Fibroblast of lung (primary cell): Measurements from ENCODE around the gene EZR. TPM values are rescaled to one million over a fixed set of nuclear protein-coding genes. Genes with fewer than 3 reads are reported as not detected.

Source experiments
- DNase-seq, 2 donors: peaks; one replicate each; pipeline versions ENCODE4 v3.0.0 to v3.0.0-alpha.2; 2010; ENCODE audit warnings: low read depth in 2 of 2
- H2AFZ ChIP-seq: 2 replicates; pipeline ENCODE4 v1.5.1; 2012; ENCODE audit warnings: low read length, control low read depth, inconsistent platforms
- H3K27ac ChIP-seq: 2 replicates; pipeline ENCODE4 v1.5.1; 2011; ENCODE audit warnings: low read length, control low read depth; ENCODE audit not compliant: insufficient read depth
- H3K27me3 ChIP-seq: 2 replicates; pipeline ENCODE4 v1.5.1; 2011; ENCODE audit warnings: mild to moderate bottlenecking, low read length; ENCODE audit not compliant: control insufficient read depth, insufficient read depth
- H3K36me3 ChIP-seq: 2 replicates; pipeline ENCODE4 v1.5.1; 2011; ENCODE audit warnings: low read length; ENCODE audit not compliant: control insufficient read depth, insufficient read depth
- H3K4me1 ChIP-seq: 2 replicates; pipeline ENCODE4 v1.5.1; 2011; ENCODE audit warnings: low read length; ENCODE audit not compliant: control insufficient read depth, insufficient read depth; ENCODE audit errors: extremely low read depth
- H3K4me2 ChIP-seq: 2 replicates; pipeline ENCODE4 v1.5.1; 2011; ENCODE audit warnings: low read length, control low read depth; ENCODE audit not compliant: insufficient read depth; ENCODE audit errors: extremely low read depth
- H3K4me3 ChIP-seq, 4 experiments: fragments of 200-600 bp in 1 of 4; sonication (generic) in 1 of 4; replicated peaks in 1 of 4; 2 replicates each; pipeline ENCODE4 v1.5.1; 2011 to 2016; ENCODE audit warnings: low read length in 4 of 4, low read depth in 3 of 4, mild to moderate bottlenecking in 3 of 4, control low read depth in 2 of 4, inconsistent platforms in 1 of 4, mixed read lengths in 1 of 4; ENCODE audit not compliant: insufficient read depth in 1 of 4; ENCODE audit errors: control extremely low read depth in 1 of 4
- H3K79me2 ChIP-seq: 2 replicates; pipeline ENCODE4 v1.5.1; 2012; ENCODE audit warnings: mild to moderate bottlenecking, low read length, inconsistent platforms; ENCODE audit not compliant: control insufficient read depth, insufficient read depth
- H3K9ac ChIP-seq: 2 replicates; pipeline ENCODE4 v1.5.1; 2011; ENCODE audit warnings: mild to moderate bottlenecking, low read length, control low read depth; ENCODE audit not compliant: insufficient read depth
- H3K9me3 ChIP-seq: 2 replicates; pipeline ENCODE4 v1.5.1; 2012; ENCODE audit warnings: low read depth, low read length; ENCODE audit not compliant: control insufficient read depth, insufficient read depth
- H4K20me1 ChIP-seq: 2 replicates; pipeline ENCODE4 v1.5.1; 2011; ENCODE audit warnings: low read length; ENCODE audit not compliant: control insufficient read depth, insufficient read depth; ENCODE audit errors: extremely low read depth
- CTCF ChIP-seq, 2 donors: IDR thresholded peaks in 1 of 2; conservative IDR thresholded peaks in 1 of 2; 1 replicate in 1 of 2; 2 replicates in 1 of 2; pipeline ENCODE4 v1.5.1; 2011 to 2012; ENCODE audit warnings: low read length in 2 of 2, control low read depth in 1 of 2, inconsistent platforms in 1 of 2, low read depth in 1 of 2, mild to moderate bottlenecking in 1 of 2
- EZH2 ChIP-seq: IDR thresholded peaks from 2 replicates; pipeline ENCODE4 v1.5.1; 2012; ENCODE audit warnings: low read length, control low read depth, mild to moderate bottlenecking; ENCODE audit errors: missing control alignments
- polyA plus RNA-seq, 2 donors: library from polyadenylated mRNA; depleted of rRNA in 1 of 2; stranded (reverse) in 1 of 2; unstranded in 1 of 2; fragments of >200 nt; gene quantifications; 2 replicates each; pipeline ENCODE4 v1.2.1, GENCODE V29; 2011 to 2012; ENCODE audit warnings: missing spikeins in 1 of 2
- total RNA-seq: library from RNA; depleted of rRNA; stranded (reverse); fragments of >200 nt; gene quantifications from 2 replicates; pipeline ENCODE4 v1.2.1, GENCODE V29; 2014

EZR gene
- total and polyA plus RNA-seq, 2 donors (not counting 1 experiment from before 2014, with no cell fraction given), result 89.0 to 132 TPM

DNA sequence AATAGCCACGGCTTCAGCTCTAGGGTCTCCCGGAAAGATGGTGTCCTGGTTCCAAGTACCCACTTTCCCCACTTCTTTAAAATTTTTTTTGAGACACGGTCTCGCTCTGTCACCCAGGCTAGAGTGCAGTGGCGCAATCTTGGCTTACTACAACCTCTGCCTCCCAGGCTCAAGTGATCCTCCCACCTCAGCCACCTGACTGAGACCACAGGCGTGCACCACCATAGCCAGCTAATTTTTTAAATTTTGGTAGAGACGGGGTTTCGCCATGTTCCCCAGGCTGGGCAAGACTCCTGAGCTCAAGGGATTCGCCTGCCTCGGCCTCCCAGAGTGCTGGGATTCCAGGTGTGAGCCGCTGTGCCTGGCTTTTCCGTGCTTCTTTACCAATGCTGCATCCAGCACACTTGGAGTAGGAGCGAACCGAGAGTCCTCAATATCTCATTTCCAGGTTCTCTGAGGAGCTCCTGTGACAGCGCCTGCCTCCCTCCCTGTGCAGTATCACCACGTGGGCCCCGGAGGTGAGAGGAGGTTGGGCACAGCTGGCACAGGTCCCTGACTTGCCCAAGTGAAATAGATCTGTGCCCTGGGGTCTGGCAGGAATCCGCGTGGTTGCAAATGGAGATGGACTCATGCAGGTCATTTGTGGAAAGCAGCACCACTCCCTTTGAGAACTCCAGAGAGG, 37.3 kb downstream of the EZR start:
- H3K27ac ChIP-seq, result no peak overlapping the region
- H2AFZ ChIP-seq, result no peak overlapping the region
- H3K4me2 ChIP-seq, result no peak overlapping the region
- no peaks in the 10 kb centered on the region for H3K27me3 ChIP-seq
- no peaks in the 10 kb centered on the region for H4K20me1 ChIP-seq
- DNase-seq, result no peak
- peaks cover 6% of the 10 kb centered on the region for H3K4me1 ChIP-seq
- H3K9ac ChIP-seq, result no peak overlapping the region
- peaks cover 10% of the 10 kb centered on the region for H3K79me2 ChIP-seq
- no peak overlapping the region for H3K4me3 ChIP-seq
- H3K9me3 ChIP-seq, result no peaks in the 10 kb centered on the region
- peaks cover 37% of the 10 kb centered on the region for H3K36me3 ChIP-seq
- TF ChIP-seq CTCF (conservative IDR thresholded peaks at IDR 0.05 in 1 of 2, IDR thresholded peaks at IDR 0.05 in 1 of 2; ENCODE audit: low read depth in 1 of 2, low read length in 2 of 2) (no peak), EZH2 (no peak)

- Histone ChIP-seq H3K4me3 (no peak overlapping the region), H3K79me2 (peaks cover 8% of the 10 kb centered on the region), H3K4me1 (peaks cover 6% of the 10 kb centered on the region), H3K4me2 (no peak overlapping the region), H2AFZ (no peak overlapping the region), H3K9me3 (no peaks in the 10 kb centered on the region), H3K9ac (no peak overlapping the region), H3K36me3 (peaks cover 40% of the 10 kb centered on the region), H3K27ac (no peak overlapping the region), H3K27me3 (no peaks in the 10 kb centered on the region), H4K20me1 (no peaks in the 10 kb centered on the region)
- no peak for TF ChIP-seq EZH2
- TF ChIP-seq CTCF (conservative IDR thresholded peaks at IDR 0.05 in 1 of 2, IDR thresholded peaks at IDR 0.05 in 1 of 2; ENCODE audit: low read depth in 1 of 2, low read length in 2 of 2), result no peak
- DNase-seq, result no peak
Observed at GRCh38 chr6:158780988-158781691, 38.0 kb downstream of the EZR start.

- peaks cover 8% of the 10 kb centered on the region for H3K79me2 ChIP-seq
- no peak for DNase-seq
- peaks cover 5% of the 10 kb centered on the region for H3K4me1 ChIP-seq
- no peak overlapping the region for H3K27ac ChIP-seq
- no peak for TF ChIP-seq CTCF (conservative IDR thresholded peaks at IDR 0.05 in 1 of 2, IDR thresholded peaks at IDR 0.05 in 1 of 2; ENCODE audit: low read depth in 1 of 2, low read length in 2 of 2)
- no peak for TF ChIP-seq EZH2
- no peak overlapping the region for H3K4me2 ChIP-seq
- no peaks in the 10 kb centered on the region for H4K20me1 ChIP-seq
- no peak overlapping the region for H3K9ac ChIP-seq
- peaks cover 44% of the 10 kb centered on the region for H3K36me3 ChIP-seq
- no peak overlapping the region for H2AFZ ChIP-seq
- H3K9me3 ChIP-seq, result no peaks in the 10 kb centered on the region
- H3K4me3 ChIP-seq, result no peak overlapping the region
- H3K27me3 ChIP-seq, result no peaks in the 10 kb centered on the region
Observed at GRCh38 chr6:158780246-158780884, 38.8 kb downstream of the EZR start.
